Measurements from ENCODE around the gene LYPD6.

DNA sequence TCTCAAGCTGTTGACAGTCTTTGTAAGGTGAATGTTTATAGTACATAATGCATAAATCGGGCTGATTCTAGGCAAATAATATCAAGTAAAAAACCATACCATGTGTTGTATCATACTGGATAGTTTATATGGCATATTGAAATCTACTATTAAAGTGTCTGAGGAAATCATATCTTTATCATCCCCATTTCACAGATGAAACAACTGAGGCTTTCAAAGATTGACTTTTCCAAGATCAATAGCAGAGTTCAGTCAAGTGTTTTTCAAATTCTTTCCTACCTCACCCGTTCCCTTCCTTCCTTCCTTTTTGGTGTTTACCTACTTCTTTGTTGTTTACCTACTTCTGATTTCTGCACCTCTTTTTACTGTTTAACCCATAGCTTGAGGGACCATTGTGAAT, 2.0 kb downstream of the LYPD6 start:
- TF ChIP-seq, protein P1, sequence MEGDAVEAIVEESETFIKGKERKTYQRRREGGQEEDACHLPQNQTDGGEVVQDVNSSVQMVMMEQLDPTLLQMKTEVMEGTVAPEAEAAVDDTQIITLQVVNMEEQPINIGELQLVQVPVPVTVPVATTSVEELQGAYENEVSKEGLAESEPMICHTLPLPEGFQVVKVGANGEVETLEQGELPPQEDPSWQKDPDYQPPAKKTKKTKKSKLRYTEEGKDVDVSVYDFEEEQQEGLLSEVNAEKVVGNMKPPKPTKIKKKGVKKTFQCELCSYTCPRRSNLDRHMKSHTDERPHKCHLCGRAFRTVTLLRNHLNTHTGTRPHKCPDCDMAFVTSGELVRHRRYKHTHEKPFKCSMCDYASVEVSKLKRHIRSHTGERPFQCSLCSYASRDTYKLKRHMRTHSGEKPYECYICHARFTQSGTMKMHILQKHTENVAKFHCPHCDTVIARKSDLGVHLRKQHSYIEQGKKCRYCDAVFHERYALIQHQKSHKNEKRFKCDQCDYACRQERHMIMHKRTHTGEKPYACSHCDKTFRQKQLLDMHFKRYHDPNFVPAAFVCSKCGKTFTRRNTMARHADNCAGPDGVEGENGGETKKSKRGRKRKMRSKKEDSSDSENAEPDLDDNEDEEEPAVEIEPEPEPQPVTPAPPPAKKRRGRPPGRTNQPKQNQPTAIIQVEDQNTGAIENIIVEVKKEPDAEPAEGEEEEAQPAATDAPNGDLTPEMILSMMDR (IDR thresholded peaks at IDR 0.05), result no peak
- no peak for TF ChIP-seq POLR2AphosphoS5 (IDR thresholded peaks at IDR 0.05)
- no peak for TF ChIP-seq POLR2A (IDR thresholded peaks at IDR 0.05)
